IMR-90 (cell line): Measurements from ENCODE around the gene ADCK1. TPM values are rescaled to one million over a fixed set of nuclear protein-coding genes. Genes with fewer than 3 reads are reported as not detected.

ENCODE experiments used
- ATAC-seq: fragments of 200-7000 bp; cut with Tn5 transposase; 2 replicates; pipeline ENCODE4 v1.9.1; 2020; ENCODE audit warnings: low read depth, mild to moderate bottlenecking, moderate library complexity
- BruUV-seq: library from RNA; stranded (reverse); fragments of 400-500 nt; replicated peaks from 2 replicates; lab custom pipeline; 2021; lab: Mats Ljungman, UMichigan
- CTCF ChIA-PET: fragments of 300-600 bp; formaldehyde crosslinking; extraction: SDS; loops from one replicate; lab custom pipeline; 2021; ENCODE audit warnings: antibody characterized with exemption; lab: Yijun Ruan, JAX
- POLR2A ChIA-PET: fragments of 300-600 bp; sonication (Branson Sonifier 250); formaldehyde crosslinking; loops from one replicate; lab custom pipeline; 2022; ENCODE audit warnings: antibody characterized with exemption; ENCODE audit not compliant: unreplicated experiment; lab: Charles Lee
- DNase-seq: peaks from one replicate; pipeline ENCODE4 v3.0.0; 2013
- H2AFZ ChIP-seq: replicated peaks from 2 replicates; pipeline ENCODE3; 2013; ENCODE audit warnings: low read length, mild to moderate bottlenecking; ENCODE audit not compliant: poor library complexity
- H2AK5ac ChIP-seq: 2 replicates; pipeline ENCODE4 v1.6.1; 2013; ENCODE audit warnings: low read depth, low read length, inconsistent platforms
- H2AK9ac ChIP-seq: replicated peaks from 2 replicates; pipeline ENCODE3; 2013; ENCODE audit warnings: mild to moderate bottlenecking, low read depth, low read length, moderate library complexity; ENCODE audit not compliant: poor library complexity
- H2BK120ac ChIP-seq: 2 replicates; pipeline ENCODE4 v1.6.1; 2013; ENCODE audit warnings: low read depth, low read length, inconsistent platforms
- H2BK15ac ChIP-seq: 3 replicates; pipeline ENCODE4 v1.6.1; 2013; ENCODE audit warnings: low read depth, low read length, inconsistent platforms
- H2BK20ac ChIP-seq: 2 replicates; pipeline ENCODE4 v1.6.1; 2013; ENCODE audit warnings: low read depth, mild to moderate bottlenecking, inconsistent platforms, low read length, moderate library complexity
- H2BK5ac ChIP-seq: 2 replicates; pipeline ENCODE4 v1.6.1; 2013; ENCODE audit warnings: mild to moderate bottlenecking, low read depth, low read length, inconsistent platforms; ENCODE audit not compliant: poor library complexity, severe bottlenecking
- H3K14ac ChIP-seq: replicated peaks from 2 replicates; pipeline ENCODE4 v1.6.1; 2013; ENCODE audit warnings: low read depth, low read length, inconsistent platforms
- H3K18ac ChIP-seq: 2 replicates; pipeline ENCODE4 v1.6.1; 2013; ENCODE audit warnings: low read depth, low read length, control low read depth
- H3K23ac ChIP-seq: 2 replicates; pipeline ENCODE4 v1.6.1; 2013; ENCODE audit warnings: low read depth, low read length, inconsistent platforms
- H3K27ac ChIP-seq: 2 replicates; pipeline ENCODE4 v1.5.1; 2013; ENCODE audit warnings: mild to moderate bottlenecking, control low read depth, low read length; ENCODE audit not compliant: insufficient read depth
- H3K27me3 ChIP-seq: 2 replicates; pipeline ENCODE4 v1.6.1; 2013; ENCODE audit warnings: low read length; ENCODE audit not compliant: control insufficient read depth, insufficient read depth
- H3K36me3 ChIP-seq: 2 replicates; pipeline ENCODE4 v1.6.1; 2013; ENCODE audit warnings: low read length, mixed read lengths; ENCODE audit not compliant: control insufficient read depth, insufficient read depth
- H3K4ac ChIP-seq: 2 replicates; pipeline ENCODE4 v1.6.1; 2013; ENCODE audit warnings: low read depth, low read length, inconsistent platforms
- H3K4me1 ChIP-seq: 2 replicates; pipeline ENCODE4 v1.6.1; 2013; ENCODE audit warnings: low read length, mixed read lengths; ENCODE audit not compliant: control insufficient read depth, insufficient read depth
- H3K4me2 ChIP-seq: 2 replicates; pipeline ENCODE4 v1.6.1; 2013; ENCODE audit warnings: low read depth, mild to moderate bottlenecking, control low read depth, low read length, moderate library complexity
- H3K4me3 ChIP-seq: 2 replicates; pipeline ENCODE4 v1.5.1; 2013; ENCODE audit warnings: low read depth, mild to moderate bottlenecking, control low read depth, low read length, moderate library complexity; ENCODE audit not compliant: insufficient read depth
- H3K56ac ChIP-seq: 2 replicates; pipeline ENCODE4 v1.6.1; 2013; ENCODE audit warnings: low read length, inconsistent platforms; ENCODE audit not compliant: insufficient read depth; ENCODE audit errors: extremely low read depth
- H3K79me1 ChIP-seq, 2 experiments: 2 replicates each; pipeline ENCODE4 v1.6.1; 2013; ENCODE audit warnings: low read length in 2 of 2, inconsistent platforms in 1 of 2, low read depth in 1 of 2
- H3K9ac ChIP-seq: 2 replicates; pipeline ENCODE4 v1.6.1; 2013; ENCODE audit warnings: low read depth, low read length, control low read depth
- H3K9me1 ChIP-seq: 2 replicates; pipeline ENCODE4 v1.6.1; 2013; ENCODE audit warnings: low read length, inconsistent platforms; ENCODE audit not compliant: insufficient read depth
- H3K9me3 ChIP-seq: 2 replicates; pipeline ENCODE4 v1.6.1; 2013; ENCODE audit warnings: low read length; ENCODE audit not compliant: control insufficient read depth, insufficient read depth
- H4K20me1 ChIP-seq: 2 replicates; pipeline ENCODE4 v1.6.1; 2013; ENCODE audit warnings: low read length, inconsistent platforms; ENCODE audit not compliant: insufficient read depth
- H4K5ac ChIP-seq: 2 replicates; pipeline ENCODE4 v1.6.1; 2013; ENCODE audit warnings: mild to moderate bottlenecking, low read depth, low read length, control low read depth
- H4K8ac ChIP-seq, 2 experiments: 2 replicates each; pipeline ENCODE4 v1.6.1; 2013; ENCODE audit warnings: low read depth in 2 of 2, low read length in 2 of 2, control low read depth in 1 of 2, inconsistent platforms in 1 of 2
- H4K91ac ChIP-seq: 2 replicates; pipeline ENCODE4 v1.6.1; 2013; ENCODE audit warnings: low read depth, low read length, inconsistent platforms; ENCODE audit not compliant: insufficient read depth
- BHLHE40 ChIP-seq: fragments of 150-350 bp; IDR thresholded peaks from 2 replicates; pipeline ENCODE4 v1.6.1; 2016; ENCODE audit warnings: mild to moderate bottlenecking, low read depth, low read length
- CEBPB ChIP-seq: IDR thresholded peaks from 2 replicates; pipeline ENCODE4 v1.6.1; 2012; ENCODE audit warnings: low read depth, low read length, improper control_type of control experiment
- CHD1 ChIP-seq: IDR thresholded peaks from 2 replicates; pipeline ENCODE4 v1.6.1; 2012; ENCODE audit warnings: low read depth, low read length, improper control_type of control experiment
- CTCF ChIP-seq: conservative IDR thresholded peaks from 2 replicates; pipeline ENCODE4 v1.5.1; 2012; ENCODE audit warnings: mild to moderate bottlenecking, low read depth, low read length, improper control_type of control experiment
- ELK1 ChIP-seq: fragments of 150-350 bp; IDR thresholded peaks from 2 replicates; pipeline ENCODE4 v1.6.1; 2016; ENCODE audit warnings: low read depth, mild to moderate bottlenecking, low read length, moderate library complexity, borderline replicate concordance
- FOS ChIP-seq: fragments of 150-350 bp; IDR thresholded peaks from 2 replicates; pipeline ENCODE4 v1.6.1; 2016; ENCODE audit warnings: low read depth, low read length
- MAFK ChIP-seq: IDR thresholded peaks from 2 replicates; pipeline ENCODE4 v1.6.1; 2012; ENCODE audit warnings: low read depth, low read length, improper control_type of control experiment
- MAZ ChIP-seq: IDR thresholded peaks from 2 replicates; pipeline ENCODE4 v1.6.1; 2012; ENCODE audit warnings: low read depth, mild to moderate bottlenecking, low read length, improper control_type of control experiment, moderate library complexity, borderline replicate concordance
- MXI1 ChIP-seq: IDR thresholded peaks from 2 replicates; pipeline ENCODE4 v1.6.1; 2012; ENCODE audit warnings: low read depth, mild to moderate bottlenecking, low read length, moderate library complexity, borderline replicate concordance
- NFE2L2 ChIP-seq: fragments of 150-350 bp; IDR thresholded peaks from 2 replicates; pipeline ENCODE4 v1.6.1; 2016; ENCODE audit warnings: low read depth, mild to moderate bottlenecking, low read length
- POLR2A ChIP-seq: IDR thresholded peaks from 2 replicates; pipeline ENCODE4 v1.6.1; 2012; ENCODE audit warnings: mild to moderate bottlenecking, low read depth, low read length
- RAD21 ChIP-seq: IDR thresholded peaks from 2 replicates; pipeline ENCODE4 v1.6.1; 2012; ENCODE audit warnings: low read length, improper control_type of control experiment
- RCOR1 ChIP-seq: IDR thresholded peaks from 2 replicates; pipeline ENCODE4 v1.6.1; 2012; ENCODE audit warnings: mild to moderate bottlenecking, low read length, improper control_type of control experiment; ENCODE audit not compliant: insufficient replicate concordance
- RFX5 ChIP-seq: IDR thresholded peaks from 2 replicates; pipeline ENCODE4 v1.8.0; 2012; ENCODE audit warnings: low read depth, mild to moderate bottlenecking, low read length, moderate library complexity
- SMC3 ChIP-seq: fragments of 150-350 bp; IDR thresholded peaks from 2 replicates; pipeline ENCODE4 v1.6.1; 2016; ENCODE audit warnings: low read depth, mild to moderate bottlenecking, antibody characterized with exemption, low read length, moderate library complexity
- USF2 ChIP-seq: fragments of 150-350 bp; IDR thresholded peaks from 2 replicates; pipeline ENCODE4 v1.6.1; 2017; ENCODE audit warnings: mild to moderate bottlenecking, antibody characterized with exemption, low read length, low read depth
- WGBS, 2 experiments: methylation state at CpG; one replicate each; pipeline versions ENCODE4 v1.1.5 to v1.1.7; 2013; ENCODE audit warnings: missing lambda C conversion rate in 2 of 2; ENCODE audit not compliant: insufficient read length in 1 of 2; ENCODE audit errors: extremely low coverage in 2 of 2; 5-methylcytosine and 5-hydroxymethylcytosine counted together
- dilution Hi-C: fragments of 300-500 bp; cut with HindIII; formaldehyde crosslinking; loops from one replicate; pipeline ENCODE4 v1.14.3; 2018; ENCODE audit warnings: low sequenced_read_pairs; ENCODE audit not compliant: unreplicated experiment
- in situ Hi-C: fragments of 300-500 bp; cut with MboI; formaldehyde crosslinking; loops from 3 replicates; pipeline ENCODE4 v1.14.3; 2019; ENCODE audit warnings: low sequenced_read_pairs, inconsistent platforms, mixed read lengths
- intact Hi-C: fragments of 100-400 bp; cut with micrococcal nuclease; formaldehyde crosslinking; loops from 2 replicates; pipeline ENCODE4 v1.10.0; 2022
- polyA plus RNA-seq, 3 experiments: library from polyadenylated mRNA; depleted of rRNA; stranded (reverse); fragments of >200 nt; gene quantifications; 2 replicates each; pipeline ENCODE4 v1.2.3, GENCODE V29; 2012; ENCODE audit warnings: low replicate concordance in 1 of 3
- total RNA-seq: library from RNA; depleted of rRNA; stranded (reverse); fragments of >200 nt; gene quantifications from 2 replicates; pipeline ENCODE4 v1.2.3, GENCODE V29; 2012

ADCK1 gene
- total and polyA plus RNA-seq, 2 of the 4 experiments (the other 2 are of a cell fraction): 1.6 to 4.6 TPM

- no peak overlapping the region for H2BK15ac ChIP-seq
- dilution Hi-C loops: no loop called here
- H2AK5ac ChIP-seq: no peak overlapping the region
- H3K79me1 ChIP-seq: no peaks in the 10 kb centered on the region
- no peak overlapping the region for H2AK9ac ChIP-seq
- H3K14ac ChIP-seq: no peak overlapping the region
- H2BK5ac ChIP-seq: no peak overlapping the region
- no peak for DNase-seq
- no peaks in the 10 kb centered on the region for H3K9me1 ChIP-seq
- H3K4me3 ChIP-seq: no peak overlapping the region
- no CpG with 5 or more reads among the region's 4 CpGs for WGBS, 2 experiments
- in situ Hi-C loops: loop anchor here (25.0 kb wide), 2 partner anchors 714 to 964 kb away; no protein-coding TSS in a partner anchor
- H3K27ac ChIP-seq: no peak overlapping the region
- H3K27me3 ChIP-seq: no peaks in the 10 kb centered on the region
- H4K91ac ChIP-seq: no peak overlapping the region
- no TSS peak for BruUV-seq
- TF ChIP-seq BHLHE40 (no peak), USF2 (no peak), CTCF (no peak), NFE2L2 (no peak), ELK1 (no peak), FOS (no peak), SMC3 (no peak), MAZ (no peak), MAFK (no peak), RFX5 (no peak), CHD1 (no peak), RCOR1 (no peak), MXI1 (no peak), RAD21 (no peak), POLR2A (no peak), CEBPB (no peak)
- no peak overlapping the region for H2AFZ ChIP-seq
- H3K9me3 ChIP-seq: no peaks in the 10 kb centered on the region
- no peak overlapping the region for H3K18ac ChIP-seq
- no peaks in the 10 kb centered on the region for H4K20me1 ChIP-seq
- H4K5ac ChIP-seq: no peak overlapping the region
- H3K4me2 ChIP-seq: no peak overlapping the region
- no peak overlapping the region for H2BK120ac ChIP-seq
- H3K4me1 ChIP-seq: no peaks in the 10 kb centered on the region
- intact Hi-C loops: no loop called here
- H3K4ac ChIP-seq: no peak overlapping the region
- no peaks in the 10 kb centered on the region for H3K36me3 ChIP-seq
- ATAC-seq: no peak
- H3K23ac ChIP-seq: no peak overlapping the region
- CTCF ChIA-PET: interaction anchor here (0.6 kb wide), 1 partner anchor 520 kb away, joined by 5 read pairs; no protein-coding TSS in a partner anchor
- no peak overlapping the region for H2BK20ac ChIP-seq
- H3K9ac ChIP-seq: no peak overlapping the region
- H4K8ac ChIP-seq: no peak overlapping the region
- POLR2A ChIA-PET: no interaction called here
- H3K56ac ChIP-seq: no peak overlapping the region
Measured at GRCh38 chr14:77872983-77873382, 73.1 kb downstream of the ADCK1 start.
